Stimulated activated naive B cell treated with anti-CD40 and anti-IgM and Interleukin-4, amounts not matched to agents 10 μg/mL and 1 μg/mL and 100 μg/mL, for 72 hours (primary cell): Measurements from ENCODE around the gene MYZAP.

Source experiments
- ATAC-seq, 2 donors: fragments of 150-1000 bp; cut with Tn5 transposase; replicated peaks; 2 replicates each; pipeline ENCODE4 v1.10.0; 2021; ENCODE audit warnings: moderate library complexity in 1 of 2
- DNase-seq: peaks from one replicate; pipeline ENCODE4 v3.0.0; 2021
- H3K27ac Mint-ChIP-seq: one replicate; pipeline ENCODE4 v1.8.0; 2022; ENCODE audit warnings: mild to moderate bottlenecking, mixed read lengths
- H3K27me3 Mint-ChIP-seq, 2 donors: one replicate each; pipeline ENCODE4 v1.8.0; 2022; ENCODE audit warnings: mixed read lengths in 2 of 2
- H3K36me3 Mint-ChIP-seq, 2 donors: one replicate each; pipeline ENCODE4 v1.8.0; 2022; ENCODE audit warnings: mixed read lengths in 2 of 2, mild to moderate bottlenecking in 1 of 2
- H3K4me1 Mint-ChIP-seq, 2 donors: one replicate each; pipeline ENCODE4 v1.8.0; 2022; ENCODE audit warnings: mixed read lengths in 2 of 2, mild to moderate bottlenecking in 1 of 2
- H3K4me3 Mint-ChIP-seq, 2 donors: one replicate each; pipeline ENCODE4 v1.8.0; 2022; ENCODE audit warnings: mild to moderate bottlenecking in 2 of 2, mixed read lengths in 2 of 2, moderate library complexity in 1 of 2
- H3K9me3 Mint-ChIP-seq, 2 donors: one replicate each; pipeline ENCODE4 v1.8.0; 2022; ENCODE audit warnings: mixed read lengths in 2 of 2, mild to moderate bottlenecking in 1 of 2

Gene MYZAP

DNA sequence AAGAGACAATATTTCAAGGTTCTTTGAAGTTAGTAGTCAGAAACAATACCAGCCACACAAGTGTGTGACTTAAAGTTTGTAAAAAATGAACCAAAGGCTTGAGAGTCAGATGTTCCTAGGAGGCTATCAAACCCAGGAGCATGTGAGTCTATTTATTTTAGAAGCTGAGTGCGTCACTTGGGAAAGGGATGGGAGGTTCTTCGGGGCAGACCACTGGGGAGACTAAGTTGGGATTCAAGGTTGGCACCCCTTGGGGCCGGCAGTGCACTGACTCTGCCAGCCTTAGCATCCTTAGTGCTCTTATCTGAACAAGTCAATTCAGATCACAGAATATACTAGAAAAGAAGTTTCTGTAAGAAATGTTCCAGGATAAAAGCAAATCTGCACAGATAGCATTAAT lies 64.7 kb downstream of the MYZAP start:
- DNase-seq = no peak
- no peaks in the 10 kb centered on the region for H3K9me3 Mint-ChIP-seq
- H3K27ac Mint-ChIP-seq = no peak overlapping the region
- H3K36me3 Mint-ChIP-seq = peaks cover 0 to 7% of the 10 kb centered on the region in 2 donors
- no peak overlapping the region for H3K4me3 Mint-ChIP-seq
- peaks cover 0 to 6% of the 10 kb centered on the region in 2 donors for H3K27me3 Mint-ChIP-seq
- no peak for ATAC-seq
- peaks cover 2 to 12% of the 10 kb centered on the region in 2 donors for H3K4me1 Mint-ChIP-seq

DNA sequence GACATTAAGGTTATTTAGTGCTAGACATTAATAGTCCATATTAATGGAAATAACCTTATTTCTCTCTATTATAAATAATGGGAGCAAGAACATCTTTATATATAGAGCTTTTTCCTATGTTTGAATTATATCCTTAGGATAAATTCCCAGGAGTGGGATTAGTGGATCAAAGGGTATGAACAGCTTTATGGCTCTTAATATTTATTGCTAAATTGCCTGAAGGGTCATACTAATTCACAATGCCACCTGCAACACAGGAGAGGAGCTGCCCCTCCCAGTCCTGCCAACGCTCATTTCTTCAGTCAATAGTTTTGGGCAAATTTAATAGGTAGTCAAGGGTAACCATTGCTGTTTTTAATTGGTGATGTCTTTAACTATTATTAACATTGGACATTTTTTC lies 65.9 kb downstream of the MYZAP start:
- no peaks in the 10 kb centered on the region for H3K9me3 Mint-ChIP-seq

DNA sequence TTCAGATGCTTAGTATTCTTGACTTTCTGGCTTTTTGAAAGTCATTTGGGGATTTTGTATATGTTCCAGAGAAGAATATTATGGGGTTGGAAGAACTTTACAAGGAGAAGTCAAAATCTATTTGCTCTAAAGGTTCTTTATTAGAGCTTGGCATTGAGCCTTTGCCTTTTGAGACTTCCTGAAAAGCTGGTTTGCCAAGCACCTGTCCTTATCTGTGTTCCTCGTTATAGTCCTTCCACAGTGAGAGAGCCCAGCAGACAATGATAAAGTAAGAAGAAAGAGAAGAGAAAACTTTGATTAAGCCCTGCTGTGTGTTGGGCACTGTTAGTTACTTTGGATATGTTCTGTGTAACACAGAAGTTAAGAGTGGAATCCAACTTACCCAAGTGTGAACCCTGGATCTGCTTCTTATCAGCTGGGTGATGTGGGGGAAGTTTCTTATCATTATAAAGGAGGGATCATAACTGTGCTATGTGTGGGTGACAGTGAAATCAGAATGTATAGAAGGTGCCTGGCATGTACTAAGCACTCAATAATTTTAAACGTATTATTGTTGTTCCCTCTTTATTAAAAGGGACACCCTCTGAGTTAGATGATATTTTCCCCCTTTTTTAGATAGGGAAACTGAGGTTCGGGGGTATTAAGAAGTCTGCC lies 70.5 kb downstream of the MYZAP start:
- no peak for DNase-seq
- no peak overlapping the region for H3K27ac Mint-ChIP-seq
- peaks cover 10 to 20% of the 10 kb centered on the region in 2 donors for H3K36me3 Mint-ChIP-seq
- H3K9me3 Mint-ChIP-seq = no peaks in the 10 kb centered on the region
- peaks cover 0 to 6% of the 10 kb centered on the region in 2 donors for H3K27me3 Mint-ChIP-seq
- no peak for ATAC-seq
- no peaks in the 10 kb centered on the region for H3K4me1 Mint-ChIP-seq
- H3K4me3 Mint-ChIP-seq = no peak overlapping the region

More for the DNA sequence above, 65.9 kb downstream of the MYZAP start:
- Mint-ChIP-seq H3K27ac (no peak overlapping the region), H3K27me3 (peaks cover 0 to 6% of the 10 kb centered on the region in 2 donors), H3K4me1 (no peaks in the 10 kb centered on the region), H3K36me3 (peaks cover 4 to 14% of the 10 kb centered on the region in 2 donors), H3K4me3 (no peak overlapping the region)
- ATAC-seq (no peak), DNase-seq (no peak)

DNA sequence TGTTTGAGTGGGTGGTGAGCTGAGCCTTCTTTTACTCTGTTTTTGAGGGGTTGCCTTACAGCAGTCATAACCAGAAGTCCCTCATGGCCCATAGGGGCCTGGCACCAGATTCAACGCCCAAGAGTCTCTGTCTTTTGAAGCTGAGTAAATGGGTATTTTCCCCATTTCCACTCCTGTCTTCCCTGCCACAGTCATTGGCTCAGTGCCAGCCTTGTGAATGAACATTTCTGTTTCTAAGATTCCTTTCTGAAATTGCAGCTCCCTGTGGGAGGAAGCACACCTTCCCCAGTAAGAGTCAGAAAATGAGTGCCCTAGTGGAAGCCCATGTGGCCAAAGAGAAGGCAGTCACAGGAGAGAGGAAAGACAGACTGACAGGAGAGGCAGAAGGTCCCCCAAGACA lies 71.1 kb downstream of the MYZAP start:
- Mint-ChIP-seq H3K4me1 (peaks cover 0 to 3% of the 10 kb centered on the region in 2 donors), H3K4me3 (no peak overlapping the region), H3K27me3 (peaks cover 0 to 6% of the 10 kb centered on the region in 2 donors), H3K9me3 (no peaks in the 10 kb centered on the region), H3K27ac (no peak overlapping the region), H3K36me3 (peaks cover 10 to 20% of the 10 kb centered on the region in 2 donors)
- no peak for DNase-seq
- ATAC-seq = no peak

DNA sequence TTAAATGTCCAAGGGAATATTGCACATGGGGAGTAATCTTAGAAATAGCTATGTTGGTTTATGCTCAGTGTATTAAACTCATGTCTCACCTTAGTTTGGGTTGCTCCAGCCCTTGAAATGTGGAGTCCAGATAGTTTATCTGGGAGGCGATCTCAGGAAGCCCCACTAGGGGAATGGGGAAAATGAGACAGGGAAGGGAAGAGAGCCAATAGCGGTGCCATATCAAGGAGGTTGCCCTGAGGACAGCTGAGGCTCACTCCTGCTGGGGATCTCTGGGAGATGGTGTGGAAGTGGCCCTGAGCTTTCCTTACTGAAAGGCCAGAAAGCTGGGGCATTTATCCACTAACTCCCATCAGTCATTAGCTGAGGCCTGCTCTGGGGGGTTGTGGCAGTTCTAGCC lies 71.6 kb downstream of the MYZAP start:
- Mint-ChIP-seq H3K27me3 (peaks cover 0 to 4% of the 10 kb centered on the region in 2 donors), H3K36me3 (peaks cover 10 to 20% of the 10 kb centered on the region in 2 donors), H3K4me1 (peaks cover 0 to 6% of the 10 kb centered on the region in 2 donors), H3K4me3 (no peak overlapping the region), H3K9me3 (no peaks in the 10 kb centered on the region), H3K27ac (no peak overlapping the region)
- no peak for ATAC-seq
- DNase-seq = no peak

DNA sequence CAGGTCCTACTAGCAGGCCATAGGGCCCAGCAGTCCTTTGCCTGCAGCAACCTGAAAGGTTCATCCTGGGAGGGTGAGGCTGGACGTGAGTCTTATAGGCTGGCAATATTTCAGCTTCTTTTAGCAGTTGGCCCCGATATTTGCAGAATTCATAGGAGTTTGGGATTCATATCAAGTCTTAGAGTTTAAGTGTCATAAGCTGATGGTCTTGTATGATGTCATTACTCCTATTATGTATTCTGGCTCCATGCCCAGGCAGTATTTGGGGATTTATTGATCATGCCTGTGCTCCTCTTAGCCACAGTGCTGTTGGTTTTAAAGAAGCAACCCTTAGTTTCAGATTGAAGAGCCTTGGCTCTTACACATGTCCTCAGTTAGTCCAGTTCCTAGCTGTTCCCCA lies 73.5 kb downstream of the MYZAP start:
- H3K4me1 Mint-ChIP-seq = peaks cover 0 to 6% of the 10 kb centered on the region in 2 donors
- peaks cover 10 to 17% of the 10 kb centered on the region in 2 donors for H3K36me3 Mint-ChIP-seq
- DNase-seq = no peak
- peaks cover 0 to under 1% of the 10 kb centered on the region in 2 donors for H3K27me3 Mint-ChIP-seq
- no peak for ATAC-seq
- H3K27ac Mint-ChIP-seq = no peak overlapping the region
- no peaks in the 10 kb centered on the region for H3K9me3 Mint-ChIP-seq
- H3K4me3 Mint-ChIP-seq = no peak overlapping the region

DNA sequence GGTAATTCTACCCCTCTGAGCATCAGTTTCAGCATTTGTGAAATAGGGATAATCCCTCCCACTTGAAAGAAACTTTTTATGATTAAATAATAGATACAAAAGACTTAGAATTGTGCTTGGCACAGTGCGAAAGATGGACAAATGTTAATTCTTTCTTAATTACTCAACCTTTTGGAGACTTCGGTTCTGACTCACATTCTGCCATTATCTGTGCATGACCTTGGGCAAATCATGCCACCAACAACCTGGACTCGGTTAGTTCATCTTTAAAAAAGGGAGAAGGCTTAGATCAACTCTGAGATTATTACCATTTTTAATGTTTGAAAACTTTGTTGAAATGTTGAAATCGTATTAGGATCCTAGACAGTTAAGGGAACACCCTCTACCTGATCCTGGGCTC lies 74.2 kb downstream of the MYZAP start:
- peaks cover 1 to 4% of the 10 kb centered on the region in 2 donors for H3K9me3 Mint-ChIP-seq
- no peak for DNase-seq
- H3K36me3 Mint-ChIP-seq = peaks cover 14 to 17% of the 10 kb centered on the region in 2 donors
- H3K27me3 Mint-ChIP-seq = peaks cover 0 to 7% of the 10 kb centered on the region in 2 donors
- no peak for ATAC-seq
- peaks cover 0 to 6% of the 10 kb centered on the region in 2 donors for H3K4me1 Mint-ChIP-seq
- H3K27ac Mint-ChIP-seq = no peak overlapping the region
- no peak overlapping the region for H3K4me3 Mint-ChIP-seq

DNA sequence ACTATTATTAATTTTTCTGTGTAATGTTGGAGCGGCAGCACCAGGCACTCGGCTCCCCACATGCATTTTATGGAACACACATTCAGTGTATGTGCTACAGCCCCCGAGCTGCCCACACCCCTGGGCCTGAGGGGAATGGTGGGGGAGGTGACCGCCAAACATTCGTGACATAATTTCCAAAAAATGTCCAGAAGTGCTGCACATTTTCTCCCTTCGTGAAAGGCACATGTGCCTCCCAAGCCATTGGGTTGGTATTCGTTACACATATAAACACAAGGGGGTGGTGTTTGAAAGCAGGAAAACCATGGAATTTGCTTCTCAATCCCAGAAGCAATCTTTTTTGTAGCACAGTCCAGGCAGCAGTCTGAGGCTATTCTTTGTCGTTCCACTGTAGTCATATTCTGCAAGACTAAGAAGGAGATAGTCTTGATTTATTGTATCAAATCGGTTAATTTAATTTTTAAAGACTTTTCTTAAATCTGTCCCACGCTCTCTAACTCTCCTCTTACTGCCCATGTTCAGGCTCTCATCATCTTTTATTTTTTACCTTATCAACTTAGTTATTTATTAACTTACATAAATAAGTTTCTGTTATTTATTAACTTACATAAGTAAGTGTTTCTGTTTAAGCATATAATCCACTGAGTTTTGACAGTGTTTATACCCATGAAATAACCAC lies 75.6 kb downstream of the MYZAP start:
- no peak for ATAC-seq
- peaks cover 5 to 10% of the 10 kb centered on the region in 2 donors for H3K27me3 Mint-ChIP-seq
- peaks cover 12 to 16% of the 10 kb centered on the region in 2 donors for H3K36me3 Mint-ChIP-seq
- H3K9me3 Mint-ChIP-seq = peaks cover 1 to 4% of the 10 kb centered on the region in 2 donors
- H3K27ac Mint-ChIP-seq = no peak overlapping the region
- peaks cover 0 to 6% of the 10 kb centered on the region in 2 donors for H3K4me1 Mint-ChIP-seq
- no peak for DNase-seq
- no peak overlapping the region for H3K4me3 Mint-ChIP-seq

DNA sequence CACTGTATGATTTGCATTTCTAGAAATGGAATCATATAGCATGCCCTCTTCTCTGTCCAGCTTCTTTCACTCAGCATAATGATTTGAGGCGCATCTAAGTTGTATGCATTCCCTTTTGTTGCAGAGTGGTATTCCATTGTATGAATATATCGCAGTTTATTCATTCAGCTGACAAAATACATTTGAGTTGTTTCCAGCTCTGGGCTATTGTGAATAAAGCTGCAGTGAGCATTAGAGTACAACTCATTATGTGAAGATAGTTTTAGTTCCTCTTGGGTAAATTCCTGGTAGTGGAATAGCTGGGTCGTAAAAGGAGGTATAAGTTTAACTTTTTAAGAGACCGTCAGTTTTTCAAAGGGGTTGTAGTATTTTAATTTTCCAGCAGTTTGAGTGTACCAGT lies 76.3 kb downstream of the MYZAP start:
- ATAC-seq (no peak), DNase-seq (no peak)
- H3K4me3 Mint-ChIP-seq = no peak overlapping the region
- H3K36me3 Mint-ChIP-seq = peaks cover 15% of the 10 kb centered on the region in 2 donors
- no peak overlapping the region for H3K27ac Mint-ChIP-seq
- peaks cover 1 to 4% of the 10 kb centered on the region in 2 donors for H3K9me3 Mint-ChIP-seq
- H3K4me1 Mint-ChIP-seq = peaks cover 0 to 6% of the 10 kb centered on the region in 2 donors
- peaks cover 5 to 17% of the 10 kb centered on the region in 2 donors for H3K27me3 Mint-ChIP-seq

DNA sequence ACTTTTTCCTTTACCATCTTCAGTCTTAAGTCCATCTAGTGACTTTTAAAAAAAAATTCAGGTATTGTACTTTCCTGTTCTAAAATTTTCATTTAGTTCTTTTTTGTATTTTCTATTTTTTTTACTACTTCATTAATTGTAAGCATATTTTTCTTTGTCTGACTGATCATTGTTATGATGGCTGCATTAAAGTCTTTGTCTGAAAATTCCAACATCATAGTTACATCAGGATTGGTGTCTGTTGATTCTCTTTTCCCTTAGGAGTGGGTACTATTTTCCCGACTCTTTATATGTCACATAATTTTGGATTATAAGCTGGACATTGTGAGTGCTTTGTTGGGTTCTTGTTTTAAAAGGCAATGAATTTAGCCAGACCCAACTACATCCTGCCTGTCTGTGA lies 79.9 kb downstream of the MYZAP start:
- H3K36me3 Mint-ChIP-seq = peaks cover 20 to 23% of the 10 kb centered on the region in 2 donors
- peaks cover 1 to 4% of the 10 kb centered on the region in 2 donors for H3K9me3 Mint-ChIP-seq
- DNase-seq (no peak), ATAC-seq (no peak)
- H3K27ac Mint-ChIP-seq = no peak overlapping the region
- no peak overlapping the region for H3K4me3 Mint-ChIP-seq
- H3K4me1 Mint-ChIP-seq = peaks cover 0 to 6% of the 10 kb centered on the region in 2 donors
- H3K27me3 Mint-ChIP-seq = peaks cover 5 to 17% of the 10 kb centered on the region in 2 donors

DNA sequence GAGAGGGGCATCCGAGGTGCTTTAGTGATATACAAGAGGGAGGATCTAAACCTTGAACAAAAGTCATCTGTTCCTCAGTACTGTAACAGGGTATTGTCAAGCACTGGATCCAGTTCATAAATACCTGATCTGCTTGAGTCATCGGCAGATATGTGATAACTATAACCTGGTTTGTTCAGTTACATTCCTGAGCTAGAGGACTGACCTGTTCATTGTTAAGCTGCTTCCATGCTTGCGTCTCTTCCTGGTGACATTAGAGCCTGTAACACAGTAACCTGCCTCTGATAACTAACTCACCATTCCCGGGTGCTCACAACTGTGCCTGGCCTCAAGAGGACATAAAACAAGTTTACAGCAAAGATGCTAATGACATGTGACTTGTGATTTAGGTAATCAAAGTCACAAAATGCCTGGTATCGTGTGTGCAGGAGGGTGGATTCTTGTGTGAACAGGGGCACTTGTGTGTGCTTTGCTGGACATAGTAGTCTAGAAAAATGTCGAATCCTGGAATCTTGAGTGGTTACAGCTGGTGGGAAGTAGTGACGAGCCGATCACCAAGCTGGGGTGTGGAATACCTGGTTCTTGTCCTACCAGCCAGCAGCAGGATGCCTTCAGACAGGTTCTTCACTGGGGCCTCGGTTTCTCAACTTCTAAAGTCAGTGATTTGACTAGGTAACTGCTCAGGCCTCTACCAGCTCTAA lies 83.9 kb downstream of the MYZAP start:
- H3K4me1 Mint-ChIP-seq = peaks cover 0 to 1% of the 10 kb centered on the region in 2 donors
- H3K4me3 Mint-ChIP-seq = no peak overlapping the region
- peaks cover 5 to 12% of the 10 kb centered on the region in 2 donors for H3K27me3 Mint-ChIP-seq
- DNase-seq (no peak), ATAC-seq (no peak)
- peaks cover 0 to under 1% of the 10 kb centered on the region in 2 donors for H3K9me3 Mint-ChIP-seq
- H3K36me3 Mint-ChIP-seq = peaks cover 24 to 27% of the 10 kb centered on the region in 2 donors
- H3K27ac Mint-ChIP-seq = no peak overlapping the region

DNA sequence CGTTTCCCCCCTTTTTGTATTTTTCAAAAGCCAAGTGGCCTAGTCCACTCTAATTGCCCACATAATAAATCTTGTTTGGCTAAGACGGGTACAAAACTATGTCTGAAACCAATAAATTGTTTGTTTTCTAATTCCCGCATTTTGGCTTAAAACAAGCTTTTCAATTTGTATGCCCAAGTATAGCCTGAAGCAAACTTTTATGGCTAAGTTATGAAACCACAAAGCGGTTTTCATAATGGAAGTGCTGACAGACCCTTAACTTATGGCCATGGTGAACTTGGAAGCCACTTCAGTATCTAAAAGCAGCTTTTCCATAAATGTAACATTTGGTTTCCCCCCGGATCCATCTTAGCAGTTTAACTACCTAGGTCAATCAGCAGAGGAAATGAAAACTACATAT lies 84.9 kb downstream of the MYZAP start:
- ATAC-seq (no peak), DNase-seq (no peak)
- peaks cover 0 to 1% of the 10 kb centered on the region in 2 donors for H3K4me1 Mint-ChIP-seq
- peaks cover 5 to 10% of the 10 kb centered on the region in 2 donors for H3K27me3 Mint-ChIP-seq
- peaks cover 24 to 28% of the 10 kb centered on the region in 2 donors for H3K36me3 Mint-ChIP-seq
- H3K9me3 Mint-ChIP-seq = no peaks in the 10 kb centered on the region
- H3K4me3 Mint-ChIP-seq = no peak overlapping the region
- H3K27ac Mint-ChIP-seq = no peak overlapping the region

DNA sequence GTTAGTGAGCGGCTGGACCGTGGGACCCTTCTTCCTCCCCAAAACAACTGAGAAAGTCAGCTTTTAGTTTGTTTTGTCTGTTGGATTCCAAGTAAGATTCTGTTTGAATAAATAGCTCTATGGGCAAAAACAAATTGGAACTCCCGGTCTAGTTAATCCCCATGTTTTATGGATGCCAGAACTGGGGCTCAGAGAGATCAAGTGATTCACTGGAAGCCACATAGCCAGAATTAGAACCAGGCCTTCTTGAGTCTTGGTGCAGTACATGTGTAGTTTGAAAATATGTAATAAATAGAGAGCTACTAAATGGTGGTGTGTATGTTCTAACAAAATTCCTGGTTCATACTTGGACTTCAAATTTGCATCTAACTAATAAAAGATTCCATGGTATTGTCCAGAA lies 85.5 kb downstream of the MYZAP start:
- no peak overlapping the region for H3K27ac Mint-ChIP-seq
- H3K4me1 Mint-ChIP-seq = peaks cover 0 to 1% of the 10 kb centered on the region in 2 donors
- H3K9me3 Mint-ChIP-seq = no peaks in the 10 kb centered on the region
- H3K36me3 Mint-ChIP-seq = peaks cover 19 to 32% of the 10 kb centered on the region in 2 donors
- H3K27me3 Mint-ChIP-seq = peaks cover under 1 to 8% of the 10 kb centered on the region in 2 donors
- DNase-seq (no peak), ATAC-seq (no peak)
- no peak overlapping the region for H3K4me3 Mint-ChIP-seq

DNA sequence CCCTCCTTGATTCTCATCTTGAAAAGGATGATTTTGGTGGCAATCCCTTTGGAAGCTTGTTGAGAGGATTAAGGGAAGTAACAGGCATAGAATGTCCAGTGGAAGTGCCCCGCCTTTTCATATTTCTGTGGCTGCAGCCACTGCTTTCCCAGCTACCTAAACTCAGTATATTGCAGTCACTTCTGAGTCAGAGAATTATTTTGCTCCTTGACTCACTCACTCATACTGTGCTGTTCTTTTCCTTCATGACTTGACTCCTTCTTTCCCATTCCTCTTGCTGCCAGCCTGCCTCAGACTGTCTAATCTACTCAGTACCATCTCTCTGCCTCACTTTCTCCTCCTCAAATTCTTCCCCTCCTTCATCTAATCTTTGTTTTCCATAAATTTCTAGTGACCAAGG lies 88.3 kb downstream of the MYZAP start:
- no peak overlapping the region for H3K4me3 Mint-ChIP-seq
- DNase-seq = no peak
- no peaks in the 10 kb centered on the region for H3K27me3 Mint-ChIP-seq

More for the DNA sequence above, 88.3 kb downstream of the MYZAP start:
- peaks cover 0 to 1% of the 10 kb centered on the region in 2 donors for H3K4me1 Mint-ChIP-seq
- peaks cover 12 to 28% of the 10 kb centered on the region in 2 donors for H3K36me3 Mint-ChIP-seq
- H3K9me3 Mint-ChIP-seq = no peaks in the 10 kb centered on the region
- no peak for ATAC-seq
- no peak overlapping the region for H3K27ac Mint-ChIP-seq
